Choroid plexus epithelial cell (primary cell): Measurements from ENCODE around the gene MPZ.

Experiments
- DNase-seq: peaks from one replicate; pipeline ENCODE4 v3.0.0-alpha.2; 2010; ENCODE audit warnings: low read depth
- H3K4me3 ChIP-seq: 2 replicates; pipeline ENCODE4 v1.5.1; 2011; ENCODE audit warnings: low read depth, mild to moderate bottlenecking, control low read depth, low read length, moderate library complexity
- CTCF ChIP-seq: conservative IDR thresholded peaks from 2 replicates; pipeline ENCODE4 v1.5.1; 2011; ENCODE audit warnings: low read depth, mild to moderate bottlenecking, control low read depth, inconsistent platforms, low read length, moderate library complexity

The MPZ gene

GRCh38 chr1:161311595-161312181 is 1.9 kb upstream of the MPZ start:
- DNase-seq, result no peak

GRCh38 chr1:161307892-161308638 is 1.7 kb downstream of the MPZ start:
- H3K4me3 ChIP-seq, result no peak overlapping the region
- DNase-seq, result peak; percentile 54
- TF ChIP-seq CTCF, result no peak

More at GRCh38 chr1:161311595-161312181, 1.9 kb upstream of the MPZ start:
- TF ChIP-seq CTCF, result no peak
- H3K4me3 ChIP-seq, result no peak overlapping the region

- H3K4me3 ChIP-seq, result peak overlapping the region; percentile 19
- peak; percentile 87 for DNase-seq
- no peak for TF ChIP-seq CTCF
These were observed 2.5 kb downstream of the MPZ start for GRCh38 chr1:161307230-161307768.

GRCh38 chr1:161305867-161306519 is 3.8 kb downstream of the MPZ start:
- peak; percentile 44 for TF ChIP-seq CTCF
- peak; percentile 62 for DNase-seq
- peak overlapping the region; percentile 77 for H3K4me3 ChIP-seq

GRCh38 chr1:161304927-161305866 is 4.6 kb downstream of the MPZ start:
- no peak for TF ChIP-seq CTCF
- DNase-seq, result no peak
- H3K4me3 ChIP-seq, result peak overlapping the region; percentile 77

- no peak for DNase-seq
- no peak for TF ChIP-seq CTCF
- H3K4me3 ChIP-seq, result no peak overlapping the region
These were observed 9.3 kb downstream of the MPZ start for GRCh38 chr1:161300478-161300877.
